Measurements from ENCODE around the gene TMUB2. TPM values are rescaled to one million over a fixed set of nuclear protein-coding genes. Genes with fewer than 3 reads are reported as not detected.

The TMUB2 gene
- total and polyA plus RNA-seq, 2 of the 13 experiments (the other 11 are each of a cell fraction or from before 2014, with no cell fraction given): 26.9 to 50.8 TPM

GRCh38 chr17:44199553-44200477 lies 13.0 kb downstream of the TMUB2 start, which contains the start of gene ATXN7L3 (continued):
- TF ChIP-seq ZBTB40 (IDR thresholded peaks at IDR 0.05) (no peak), ZBTB40 (CRISPR knock-in tag; IDR thresholded peaks at IDR 0.05) (no peak; the same call in 1 of the 2 replicates), ZC3H4 (CRISPR knock-in tag; IDR thresholded peaks at IDR 0.05; ENCODE audit: borderline replicate concordance) (peak; percentile 40; the same call in 1 of the 2 replicates), ZNF746 (CRISPR knock-in tag; IDR thresholded peaks at IDR 0.05) (no peak), ZNF629 (CRISPR knock-in tag; conservative IDR thresholded peaks at IDR 0.05) (0 out of 2 replicates have a peak, but pooled peaks have one; percentile 2), ZBTB14 (CRISPR knock-in tag; IDR thresholded peaks at IDR 0.05) (peak; percentile 91), ZNF296 (CRISPR knock-in tag; conservative IDR thresholded peaks at IDR 0.05) (no peak), MAFG (CRISPR knock-in tag; IDR thresholded peaks at IDR 0.05) (no peak), REL (CRISPR knock-in tag; conservative IDR thresholded peaks at IDR 0.05) (no peak), NAIF1 (CRISPR knock-in tag; IDR thresholded peaks at IDR 0.05; ENCODE audit: borderline replicate concordance) (no peak), ARID4A (CRISPR knock-in tag; IDR thresholded peaks at IDR 0.05; ENCODE audit: borderline replicate concordance) (no peak; the same call in 1 of the 2 replicates)

All from HepG2 (cell line).